Stimulated activated CD4-positive, alpha-beta T cell treated with anti-CD3 and anti-CD28 coated beads, TNF-alpha, amount 100 ng/mL, for 4 hours (primary cell): ENCODE results near the gene PARN.
"Not testable (repeated sequence)": the region's sequence is repeated elsewhere in the genome, so short reads cannot be mapped to it uniquely, and the experiment has no call there.

Source experiments
- DNase-seq, 3 experiments: peaks; one replicate each; pipeline ENCODE4 v3.0.0-alpha.2; 2020; ENCODE audit warnings: low read depth in 3 of 3

Gene PARN

GRCh38 chr16:14629919-14630619 lies at the start of gene PARN:
PARN (minus strand) TSS chr16:14630260; CDS start chr16:14630125, 135 bp downstream.
- DNase-seq = peak; percentile 96 to 97 (median 96)

GRCh38 chr16:14678748-14679497 lies 48.9 kb upstream of the PARN start:
- DNase-seq = no peak

GRCh38 chr16:14677627-14678026 lies 47.6 kb upstream of the PARN start:
- no peak for DNase-seq

GRCh38 chr16:14676633-14677032 lies 46.6 kb upstream of the PARN start:
- no peak for DNase-seq

GRCh38 chr16:14672403-14672971 lies 42.4 kb upstream of the PARN start:
- no peak for DNase-seq

- DNase-seq = no peak
These were observed 39.7 kb upstream of the PARN start for GRCh38 chr16:14669776-14670175.

DNA sequence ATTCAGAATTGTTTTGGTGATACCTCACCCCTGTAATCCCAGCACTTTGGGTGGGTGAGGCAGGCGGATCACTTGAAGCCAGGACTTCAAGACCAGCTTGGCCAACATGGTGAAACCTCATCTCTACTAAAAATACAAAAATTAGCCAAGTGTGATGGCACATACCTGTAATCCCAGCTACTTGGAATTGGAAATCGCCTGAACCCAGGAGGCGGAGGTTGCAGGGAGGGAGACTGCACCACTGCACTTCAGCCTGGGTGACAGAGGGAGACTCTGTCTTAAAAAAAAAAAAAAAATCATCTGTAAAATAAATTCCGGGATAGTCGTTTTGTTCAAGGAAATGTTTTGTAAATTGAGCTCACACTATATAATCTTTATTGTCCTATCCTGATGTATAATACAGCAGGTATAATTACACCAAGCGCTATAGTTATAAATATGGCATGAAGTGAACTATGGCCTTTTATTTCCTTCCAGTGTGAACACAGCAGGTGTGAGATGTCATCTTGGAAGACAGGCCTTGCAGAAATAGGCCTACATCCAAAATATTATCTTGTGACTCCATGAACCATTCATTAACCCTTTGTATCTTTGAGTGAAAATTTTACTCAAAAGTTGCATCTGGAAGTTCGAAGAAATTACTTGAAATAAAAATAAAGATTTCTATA lies 38.6 kb upstream of the PARN start:
- no peak for DNase-seq

GRCh38 chr16:14667347-14668266 lies 37.5 kb upstream of the PARN start:
- no peak for DNase-seq

DNA sequence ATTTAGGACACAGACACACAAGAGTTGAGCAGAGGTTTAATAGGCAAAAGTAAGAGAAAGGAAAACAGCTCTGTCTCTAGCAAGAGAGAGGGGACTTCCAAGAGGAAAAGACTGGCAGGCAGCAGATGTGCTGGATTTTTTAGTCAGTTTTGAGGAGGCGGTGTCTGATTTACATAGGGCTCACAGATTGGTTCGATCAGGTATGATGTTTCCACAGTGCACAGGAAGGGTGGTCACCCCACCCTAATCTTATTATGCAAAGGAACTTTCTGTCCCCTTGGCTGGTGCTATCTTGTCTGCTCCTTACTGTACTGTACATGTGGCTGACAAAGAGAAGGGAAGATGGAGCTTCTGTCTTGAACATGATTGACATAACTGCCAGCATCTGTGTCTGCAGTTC lies 28.0 kb upstream of the PARN start:
- no peak for DNase-seq

GRCh38 chr16:14652726-14653125 lies 22.7 kb upstream of the PARN start:
- DNase-seq = no peak

GRCh38 chr16:14650629-14651028 lies 20.6 kb upstream of the PARN start:
- DNase-seq = no peak

- DNase-seq = no peak
These were observed 19.8 kb upstream of the PARN start for GRCh38 chr16:14649816-14650215.

- DNase-seq = no peak
These were observed 11.9 kb upstream of the PARN start for GRCh38 chr16:14641926-14642325.

- DNase-seq = no peak
These were observed 11.1 kb upstream of the PARN start for GRCh38 chr16:14641206-14641605.

GRCh38 chr16:14640538-14640937 lies 10.5 kb upstream of the PARN start:
- DNase-seq = no peak

GRCh38 chr16:14636951-14637240 lies 6.8 kb upstream of the PARN start:
- DNase-seq = not testable (repeated sequence)

DNA sequence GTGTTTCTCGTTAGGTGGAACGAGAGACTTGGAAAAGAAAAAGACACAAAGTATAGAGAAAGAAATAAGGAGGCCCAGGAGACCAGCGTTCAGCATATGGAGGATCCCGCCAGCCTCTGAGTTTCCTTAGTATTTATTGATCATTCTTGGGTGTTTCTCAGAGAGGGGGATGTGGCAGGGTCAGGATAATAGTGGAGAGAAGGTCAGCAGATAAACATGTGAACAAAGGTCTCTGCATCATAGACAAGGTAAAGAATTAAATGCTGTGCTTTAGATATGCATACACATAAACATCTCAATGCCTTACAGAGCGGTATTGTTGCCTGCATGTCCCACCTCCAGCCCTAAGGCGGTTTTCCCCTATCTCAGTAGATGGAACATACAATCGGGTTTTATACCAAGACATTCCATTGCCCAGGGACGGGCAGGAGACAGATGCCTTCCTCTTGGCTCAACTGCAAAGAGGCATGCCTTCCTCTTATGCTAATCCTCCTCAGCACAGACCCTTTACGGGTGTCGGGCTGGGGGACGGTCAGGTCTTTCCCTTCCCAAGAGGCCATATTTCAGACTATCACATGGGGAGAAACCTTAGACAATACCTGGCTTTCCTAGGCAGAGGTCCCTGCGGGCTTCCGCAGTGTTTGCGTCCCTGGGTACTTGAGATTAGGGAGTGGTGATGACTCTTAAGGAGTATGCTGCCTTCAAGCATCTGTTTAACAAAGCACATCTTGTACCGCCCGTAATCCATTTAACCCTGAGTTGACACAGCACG lies 6.3 kb upstream of the PARN start:
- DNase-seq = not testable (repeated sequence)

- DNase-seq = no peak
These were observed 5.5 kb upstream of the PARN start for GRCh38 chr16:14635395-14636165.

GRCh38 chr16:14634389-14634725 lies 4.3 kb upstream of the PARN start:
- DNase-seq = no peak
